ENCODE data around the gene TNRC6C. TPM values are rescaled to one million over a fixed set of nuclear protein-coding genes. Genes with fewer than 3 reads are reported as not detected.

The TNRC6C gene
- total RNA-seq, 4 donors from 2014 or later: 4.7 to 9.0 (median 7.6) TPM

GRCh38 chr17:78034429-78035091 is 76.1 kb downstream of the TNRC6C start:
- H3K4me1 ChIP-seq: peaks cover 11 to 22% of the 10 kb centered on the region in 2 donors
- intact Hi-C loops (cut with DNase I; ENCODE audit: low total_unique reads) (no loop called here), in situ Hi-C loops (cut with MboI; ENCODE audit: low sequenced_read_pairs in 4 of 4) (no loop called here)
- no peaks in the 10 kb centered on the region for H3K9me3 ChIP-seq
- TF ChIP-seq CTCF (IDR thresholded peaks at IDR 0.05 in 4 of 5, conservative IDR thresholded peaks at IDR 0.05 in 1 of 5): no peak
- TF ChIP-seq POLR2A (IDR thresholded peaks at IDR 0.05): no peak
- H3K27me3 ChIP-seq: no peaks in the 10 kb centered on the region
- no peak overlapping the region for H3K4me3 ChIP-seq
- H3K36me3 ChIP-seq: peaks cover 0 to 8% of the 10 kb centered on the region in 2 donors
- ATAC-seq: no peak
- peak overlapping the region in 1 of 4 donors; percentile 5 for H3K27ac ChIP-seq
- no peak for DNase-seq

GRCh38 chr17:78037280-78037679 is 78.8 kb downstream of the TNRC6C start:
- no peak for DNase-seq
- no peak for ATAC-seq
- Histone ChIP-seq H3K4me1 (peaks cover 30 to 38% of the 10 kb centered on the region in 2 donors), H3K36me3 (no peaks in the 10 kb centered on the region), H3K4me3 (no peak overlapping the region), H3K27ac (peak overlapping the region in 1 of 4 donors; percentile 30), H3K27me3 (no peaks in the 10 kb centered on the region), H3K9me3 (no peaks in the 10 kb centered on the region)
- intact Hi-C loops (cut with DNase I; ENCODE audit: low total_unique reads): no loop called here
- in situ Hi-C loops (cut with MboI; ENCODE audit: low sequenced_read_pairs in 4 of 4): no loop called here
- TF ChIP-seq CTCF (IDR thresholded peaks at IDR 0.05 in 4 of 5, conservative IDR thresholded peaks at IDR 0.05 in 1 of 5): no peak

DNA sequence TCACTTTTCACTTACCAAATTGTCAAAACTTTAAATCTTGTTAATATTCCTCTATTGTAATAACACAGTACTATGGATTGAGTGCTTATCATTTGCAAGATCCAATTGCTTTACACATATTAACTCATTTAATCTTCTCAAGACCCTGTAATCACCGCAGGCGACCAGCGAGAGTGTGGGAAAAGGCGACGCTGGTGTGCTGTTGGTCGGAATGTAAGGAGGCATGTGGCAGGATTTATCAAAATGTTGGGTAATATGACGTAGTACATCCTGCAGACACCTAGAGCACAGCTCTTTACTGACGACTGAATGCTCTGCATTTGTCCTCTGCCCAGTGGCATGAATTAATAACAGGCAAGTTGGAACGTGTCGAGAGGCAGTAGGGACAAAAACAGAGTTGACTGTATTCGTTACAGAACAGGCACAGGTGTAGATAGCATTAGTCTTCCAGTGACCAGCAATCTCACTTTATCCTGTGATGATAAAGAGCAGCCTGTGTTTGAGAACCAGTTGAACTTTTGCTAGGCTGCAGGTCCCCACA is 80.3 kb downstream of the TNRC6C start:
- peak overlapping the region; percentile 91 to 94 (median 92) for H3K27ac ChIP-seq
- no peak for DNase-seq
- no peak for ATAC-seq
- no peaks in the 10 kb centered on the region for H3K9me3 ChIP-seq
- no peak overlapping the region for H3K4me3 ChIP-seq
- H3K36me3 ChIP-seq: no peaks in the 10 kb centered on the region
- no peaks in the 10 kb centered on the region for H3K27me3 ChIP-seq
- intact Hi-C loops (cut with DNase I; ENCODE audit: low total_unique reads): no loop called here
- in situ Hi-C loops (cut with MboI; ENCODE audit: low sequenced_read_pairs in 4 of 4): no loop called here
- TF ChIP-seq POLR2A (IDR thresholded peaks at IDR 0.05) (no peak), CTCF (IDR thresholded peaks at IDR 0.05 in 4 of 5, conservative IDR thresholded peaks at IDR 0.05 in 1 of 5) (no peak)
- H3K4me1 ChIP-seq: peaks cover 39 to 45% of the 10 kb centered on the region in 2 donors

DNA sequence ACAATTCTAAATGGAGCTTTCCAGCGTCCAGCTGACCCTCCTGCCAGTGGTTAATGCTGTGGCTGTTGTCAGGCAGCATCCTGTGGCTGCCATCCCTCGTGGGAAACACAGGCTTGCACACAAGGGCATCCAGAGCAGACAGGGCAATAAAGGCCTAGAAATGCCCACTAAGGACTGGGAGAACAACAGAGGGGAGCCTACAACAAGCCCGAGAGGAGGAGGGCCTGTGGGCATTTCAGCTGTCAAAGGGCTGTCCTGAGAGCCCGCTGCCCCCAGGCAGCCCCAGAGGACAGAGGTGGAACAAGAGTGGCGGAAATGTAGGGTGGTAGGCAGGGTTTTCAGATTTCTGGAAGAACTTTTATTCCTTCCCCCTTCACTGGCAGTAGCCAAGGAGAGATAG is 81.1 kb downstream of the TNRC6C start:
- Histone ChIP-seq H3K4me3 (no peak overlapping the region), H3K27me3 (no peaks in the 10 kb centered on the region), H3K4me1 (peaks cover 46 to 53% of the 10 kb centered on the region in 2 donors), H3K9me3 (no peaks in the 10 kb centered on the region), H3K36me3 (no peaks in the 10 kb centered on the region), H3K27ac (peak overlapping the region; percentile 91 to 94 (median 92))
- ATAC-seq: no peak
- TF ChIP-seq CTCF (IDR thresholded peaks at IDR 0.05 in 4 of 5, conservative IDR thresholded peaks at IDR 0.05 in 1 of 5) (no peak), POLR2A (IDR thresholded peaks at IDR 0.05) (no peak)
- intact Hi-C loops (cut with DNase I; ENCODE audit: low total_unique reads) (no loop called here), in situ Hi-C loops (cut with MboI; ENCODE audit: low sequenced_read_pairs in 4 of 4) (no loop called here)
- DNase-seq: no peak
